Retinal pigment epithelial cell (primary cell): ENCODE measurements around the gene TMEM121.

Experiments
- DNase-seq: peaks from one replicate; pipeline ENCODE4 v3.0.0-alpha.2; 2010; ENCODE audit warnings: low read depth
- H3K4me3 ChIP-seq: 2 replicates; pipeline ENCODE4 v1.5.1; 2011; ENCODE audit warnings: mild to moderate bottlenecking, low read length, control low read depth, moderate library complexity
- TF ChIP-seq, protein P1 (sequence below): conservative IDR thresholded peaks from 2 replicates; pipeline ENCODE4 v1.5.1; 2011; ENCODE audit warnings: low read depth, low read length, control low read depth, inconsistent platforms

Gene TMEM121

GRCh38 chr14:105526776-105527380 lies 495 bp downstream of the TMEM121 start:
- TF ChIP-seq, protein P1, sequence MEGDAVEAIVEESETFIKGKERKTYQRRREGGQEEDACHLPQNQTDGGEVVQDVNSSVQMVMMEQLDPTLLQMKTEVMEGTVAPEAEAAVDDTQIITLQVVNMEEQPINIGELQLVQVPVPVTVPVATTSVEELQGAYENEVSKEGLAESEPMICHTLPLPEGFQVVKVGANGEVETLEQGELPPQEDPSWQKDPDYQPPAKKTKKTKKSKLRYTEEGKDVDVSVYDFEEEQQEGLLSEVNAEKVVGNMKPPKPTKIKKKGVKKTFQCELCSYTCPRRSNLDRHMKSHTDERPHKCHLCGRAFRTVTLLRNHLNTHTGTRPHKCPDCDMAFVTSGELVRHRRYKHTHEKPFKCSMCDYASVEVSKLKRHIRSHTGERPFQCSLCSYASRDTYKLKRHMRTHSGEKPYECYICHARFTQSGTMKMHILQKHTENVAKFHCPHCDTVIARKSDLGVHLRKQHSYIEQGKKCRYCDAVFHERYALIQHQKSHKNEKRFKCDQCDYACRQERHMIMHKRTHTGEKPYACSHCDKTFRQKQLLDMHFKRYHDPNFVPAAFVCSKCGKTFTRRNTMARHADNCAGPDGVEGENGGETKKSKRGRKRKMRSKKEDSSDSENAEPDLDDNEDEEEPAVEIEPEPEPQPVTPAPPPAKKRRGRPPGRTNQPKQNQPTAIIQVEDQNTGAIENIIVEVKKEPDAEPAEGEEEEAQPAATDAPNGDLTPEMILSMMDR: no peak
- H3K4me3 ChIP-seq: peak overlapping the region; percentile 36
- DNase-seq: no peak

DNA sequence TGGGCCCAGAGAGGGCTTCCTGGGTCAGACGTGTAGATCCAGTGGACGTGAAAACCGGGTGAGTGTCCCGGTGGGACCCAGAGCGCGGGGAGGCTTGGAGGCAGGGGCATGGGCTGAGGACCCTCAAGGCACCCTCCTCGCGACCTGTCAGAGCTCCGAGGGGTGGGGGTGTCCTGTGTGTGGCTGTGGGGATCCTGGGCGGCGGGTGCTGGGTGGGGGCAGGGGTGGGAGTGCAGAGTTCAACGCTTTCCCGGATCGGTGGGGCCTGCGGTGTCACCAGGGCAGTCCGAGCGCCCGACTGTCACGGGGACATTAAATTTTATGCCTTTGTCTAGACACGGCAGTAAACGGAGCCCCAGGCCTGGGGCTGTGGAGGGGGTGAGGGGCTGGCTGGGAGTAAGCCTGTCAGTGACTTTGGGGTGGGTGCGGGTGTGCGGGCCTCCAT lies 1.0 kb downstream of the TMEM121 start:
- peak overlapping the region; percentile 36 for H3K4me3 ChIP-seq
- no peak for DNase-seq
- TF ChIP-seq, protein P1: no peak

DNA sequence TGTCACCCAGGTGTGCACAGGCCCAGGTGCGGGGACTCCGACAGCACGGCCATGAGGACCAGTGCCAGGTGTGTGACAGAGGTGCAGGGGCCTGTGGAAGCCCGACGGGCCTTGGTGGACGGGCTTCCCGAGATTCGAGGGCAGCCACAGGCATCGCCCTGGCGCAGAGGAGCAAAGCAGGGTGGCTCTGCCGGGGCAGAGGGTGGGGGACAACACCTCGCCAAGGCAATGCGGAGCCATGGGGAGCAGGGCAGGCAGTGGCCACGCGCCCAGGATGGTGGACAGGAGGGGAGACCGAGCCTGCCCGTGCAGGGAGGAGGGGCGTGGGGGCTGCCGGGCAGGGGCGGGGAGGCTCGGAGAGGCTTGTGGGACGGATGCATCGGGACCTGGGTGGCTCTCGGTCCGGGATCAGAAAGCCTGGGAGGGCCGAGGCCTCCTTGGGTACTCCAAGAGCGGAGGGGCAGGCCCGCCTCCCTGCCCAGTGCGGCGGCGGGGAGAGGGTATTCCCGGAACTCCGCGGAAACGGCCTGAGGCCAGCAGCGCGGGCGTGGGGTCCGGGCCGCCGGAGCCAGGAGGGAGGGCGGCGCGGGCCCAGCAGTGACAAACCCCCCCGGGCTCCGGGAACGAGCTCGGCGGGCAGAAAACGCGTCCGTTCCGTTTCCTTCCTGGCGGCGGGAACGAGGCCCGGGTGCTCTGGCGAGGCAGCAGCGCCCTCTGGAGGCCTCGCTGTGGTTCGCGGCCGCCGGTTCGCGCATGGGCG lies 1.6 kb downstream of the TMEM121 start:
- TF ChIP-seq, protein P1: peak; percentile 71
- DNase-seq: peak; percentile 4
- peak overlapping the region; percentile 30 for H3K4me3 ChIP-seq

GRCh38 chr14:105528586-105529318 lies 2.4 kb downstream of the TMEM121 start:
- H3K4me3 ChIP-seq: no peak overlapping the region
- no peak for DNase-seq
- TF ChIP-seq, protein P1: no peak

DNA sequence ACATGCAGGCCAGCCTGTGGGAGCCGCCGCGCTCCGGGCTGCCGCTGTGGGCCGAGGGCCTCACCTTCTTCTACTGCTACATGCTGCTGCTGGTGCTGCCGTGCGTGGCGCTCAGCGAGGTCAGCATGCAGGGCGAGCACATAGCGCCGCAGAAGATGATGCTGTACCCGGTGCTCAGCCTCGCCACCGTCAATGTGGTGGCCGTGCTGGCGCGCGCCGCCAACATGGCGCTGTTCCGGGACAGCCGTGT lies 2.9 kb downstream of the TMEM121 start:
- TF ChIP-seq, protein P1: no peak
- H3K4me3 ChIP-seq: no peak overlapping the region
- no peak for DNase-seq

DNA sequence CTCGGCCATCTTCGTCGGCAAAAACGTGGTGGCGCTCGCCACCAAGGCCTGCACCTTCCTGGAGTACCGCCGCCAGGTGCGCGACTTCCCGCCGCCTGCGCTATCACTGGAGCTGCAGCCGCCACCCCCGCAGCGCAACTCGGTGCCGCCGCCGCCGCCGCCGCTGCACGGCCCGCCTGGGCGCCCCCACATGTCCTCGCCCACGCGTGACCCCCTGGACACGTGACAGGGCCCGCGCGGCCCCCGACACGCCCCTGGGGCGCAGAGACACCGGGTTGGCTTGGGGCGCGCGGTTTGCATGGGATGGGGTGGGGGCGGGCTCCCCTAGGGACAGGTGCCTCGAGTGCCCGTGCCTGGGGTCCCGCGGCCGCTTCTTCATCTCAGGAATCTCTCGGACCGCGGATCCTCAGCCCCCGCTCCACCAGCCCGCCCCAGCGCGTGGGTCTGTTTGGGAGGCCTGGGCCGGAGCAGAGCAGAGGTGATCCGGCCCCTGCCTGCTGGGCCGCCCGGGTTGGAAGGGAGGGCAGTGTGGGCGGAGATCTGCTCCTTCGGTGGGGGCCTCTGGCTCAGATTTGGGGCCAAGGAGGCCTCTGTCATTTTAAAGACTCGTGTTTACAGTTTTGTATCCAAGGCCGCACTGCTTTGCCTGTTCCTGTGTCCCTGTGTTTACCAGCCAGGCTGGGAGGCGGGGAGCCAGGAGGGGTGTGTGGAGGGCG lies 3.3 kb downstream of the TMEM121 start:
- DNase-seq: no peak
- no peak overlapping the region for H3K4me3 ChIP-seq
- TF ChIP-seq, protein P1: no peak
